K562 treated with DMSO at 1 percent for 12 hours (cell line): ENCODE results near the gene BRK1. TPM values are rescaled to one million over a fixed set of nuclear protein-coding genes. Genes with fewer than 3 reads are reported as not detected.

Experiments used
- total RNA-seq: library from RNA; unstranded; fragments of 300-600 nt; gene quantifications from 2 replicates; pipeline ENCODE4 v1.2.3, GENCODE V29; 2022; ENCODE audit not compliant: insufficient read depth

The BRK1 gene
- total RNA-seq = 261 and 291 TPM in 2 replicates

DNA sequence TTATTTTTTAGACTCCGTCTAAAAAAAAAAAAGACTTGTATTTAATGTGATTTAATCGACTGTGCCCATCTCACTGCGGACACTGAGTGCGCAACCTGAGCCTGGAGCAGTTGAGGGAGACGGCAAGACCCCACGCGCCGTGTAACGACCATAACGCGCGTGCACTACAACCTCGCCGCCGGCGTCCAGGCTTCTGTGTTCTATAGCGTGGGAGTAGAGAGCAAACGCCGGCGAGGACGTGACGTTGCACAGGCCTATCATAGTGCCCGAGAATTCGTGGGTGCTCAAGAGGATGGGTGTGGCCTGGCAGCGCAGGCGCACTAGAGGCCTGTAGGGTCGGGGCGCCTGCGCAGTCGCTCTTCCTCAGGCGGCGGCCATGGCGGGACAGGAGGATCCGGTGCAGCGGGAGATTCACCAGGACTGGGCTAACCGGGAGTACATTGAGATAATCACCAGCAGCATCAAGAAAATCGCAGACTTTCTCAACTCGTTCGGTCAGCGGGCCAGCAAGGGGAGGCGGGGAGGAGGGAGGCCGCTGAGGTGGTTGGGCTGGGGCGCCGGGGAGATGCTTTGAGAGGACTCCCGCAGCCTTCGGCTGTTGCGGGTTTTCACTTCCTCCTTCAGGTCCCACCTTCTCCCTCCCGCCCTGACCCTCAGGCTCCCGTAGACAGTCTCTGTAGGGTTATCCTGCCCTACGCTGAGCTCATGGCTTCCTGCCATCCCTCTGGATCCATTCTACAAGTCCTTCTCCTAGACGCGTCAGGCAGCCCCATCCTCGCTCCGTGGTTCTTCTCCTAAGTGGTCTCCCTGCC lies at the start of gene BRK1:
TSS of gene BRK1 (plus strand) at position 350 of the 812 bp plus-strand sequence. CDS start at position 377, 27 bp downstream.

DNA sequence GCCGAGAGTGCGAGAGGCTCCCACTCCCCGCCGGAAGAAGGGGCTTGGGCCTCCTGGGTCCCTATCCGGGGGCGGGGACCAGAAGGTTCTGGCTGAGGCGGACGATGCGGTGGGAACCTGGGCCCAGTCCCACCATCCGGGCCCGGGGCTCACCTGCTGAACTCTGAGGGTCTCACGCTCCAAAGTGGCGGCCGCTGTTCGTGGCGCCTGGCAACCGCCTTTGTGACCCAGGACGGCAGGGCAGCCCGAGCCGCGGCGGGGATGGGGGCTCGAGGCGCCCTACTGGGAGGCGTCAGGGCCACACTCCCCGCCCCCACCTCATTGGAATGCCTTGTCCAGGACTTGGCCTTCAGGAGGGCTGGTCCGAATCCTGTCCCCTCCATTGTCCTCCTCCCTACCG lies 7.4 kb upstream of the BRK1 start, which contains the start of gene FANCD2OS:
TSS of gene FANCD2OS (minus strand) at position 165 of the 400 bp plus-strand sequence. CDS start 3,481 bp downstream, outside the sequence.

DNA sequence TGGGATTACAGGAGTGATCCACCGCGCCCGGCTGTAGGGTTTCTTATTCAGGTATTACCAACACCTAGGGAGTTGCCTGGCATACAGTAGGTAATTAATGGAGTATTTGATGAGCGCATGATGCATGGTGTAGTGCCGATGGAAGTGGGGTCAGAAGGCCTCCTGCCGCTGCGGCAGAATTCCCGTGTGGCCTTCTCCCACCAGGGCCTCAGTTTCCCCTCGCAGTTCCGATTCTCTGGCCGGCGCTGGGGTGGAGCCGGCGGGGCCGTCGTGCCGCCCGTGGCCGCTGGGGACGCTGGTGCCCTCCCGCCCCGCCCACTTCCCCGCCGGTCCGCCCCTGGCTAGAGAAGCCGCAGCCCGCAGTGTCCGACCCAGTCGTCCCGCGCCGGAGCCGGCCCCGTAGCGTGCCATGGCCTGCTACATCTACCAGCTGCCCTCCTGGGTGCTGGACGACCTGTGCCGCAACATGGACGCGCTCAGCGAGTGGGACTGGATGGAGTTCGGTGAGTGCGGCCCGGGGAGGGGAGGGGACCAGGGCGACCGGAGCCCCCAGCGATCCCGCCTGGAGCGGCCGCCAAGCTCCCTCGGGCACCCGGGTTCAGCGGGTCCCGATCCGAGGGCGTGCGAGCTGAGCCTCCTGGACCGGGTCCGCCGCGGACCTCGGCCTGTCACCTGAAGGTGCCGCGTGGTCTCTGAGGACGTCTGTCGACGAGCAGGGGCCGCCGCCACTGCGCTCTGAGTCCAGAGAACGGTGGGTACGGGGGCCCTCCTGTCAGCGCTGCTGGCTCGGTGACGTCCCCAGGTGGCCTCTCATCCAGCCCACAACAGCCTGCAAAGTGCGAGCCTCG lies 49.3 kb downstream of the BRK1 start, which contains the start of gene IRAK2:
TSS of gene IRAK2 (plus strand) at position 374 of the 848 bp plus-strand sequence. CDS start at position 410, 36 bp downstream.

Other genes with a start within 250 kb of the BRK1 start
- not detected in 2 replicates for gene CIDEC, start 235.4 kb upstream of the BRK1 start, total RNA-seq
- gene JAGN1, start 225.1 kb upstream of the BRK1 start, total RNA-seq = 57.8 and 66.0 TPM in 2 replicates
- 0.64 and 0.67 TPM in 2 replicates for gene IL17RE, start 212.8 kb upstream of the BRK1 start, total RNA-seq
- gene IL17RC, start 198.6 kb upstream of the BRK1 start, total RNA-seq = 34.1 and 39.6 TPM in 2 replicates
- 18.5 and 28.3 TPM in 2 replicates for gene CRELD1, start 181.8 kb upstream of the BRK1 start, total RNA-seq
- 1.3 and 2.8 TPM in 2 replicates for gene PRRT3, start 163.3 kb upstream of the BRK1 start, total RNA-seq
- gene EMC3, start 128.8 kb upstream of the BRK1 start, total RNA-seq = 34.7 and 41.6 TPM in 2 replicates
- gene FANCD2, start 89.2 kb upstream of the BRK1 start, total RNA-seq = 39.2 and 80.6 TPM in 2 replicates
- not detected in 2 replicates for gene FANCD2OS, start 7.4 kb upstream of the BRK1 start, total RNA-seq
- gene VHL, start 26.1 kb downstream of the BRK1 start, total RNA-seq = 58.0 and 119 TPM in 2 replicates
- gene IRAK2, start 49.2 kb downstream of the BRK1 start, total RNA-seq = 5.0 and 7.9 TPM in 2 replicates
- 17.5 and 47.7 TPM in 2 replicates for gene TATDN2, start 132.8 kb downstream of the BRK1 start, total RNA-seq
- gene GHRL, start 177.3 kb downstream of the BRK1 start, total RNA-seq = not detected in 2 replicates
- gene SEC13, start 205.4 kb downstream of the BRK1 start, total RNA-seq = 153 and 205 TPM in 2 replicates